ENCODE results near the gene FAM72D.
"Not testable (repeated sequence)": the region's sequence is repeated elsewhere in the genome, so short reads cannot be mapped to it uniquely, and the experiment has no call there.

Gene FAM72D

DNA sequence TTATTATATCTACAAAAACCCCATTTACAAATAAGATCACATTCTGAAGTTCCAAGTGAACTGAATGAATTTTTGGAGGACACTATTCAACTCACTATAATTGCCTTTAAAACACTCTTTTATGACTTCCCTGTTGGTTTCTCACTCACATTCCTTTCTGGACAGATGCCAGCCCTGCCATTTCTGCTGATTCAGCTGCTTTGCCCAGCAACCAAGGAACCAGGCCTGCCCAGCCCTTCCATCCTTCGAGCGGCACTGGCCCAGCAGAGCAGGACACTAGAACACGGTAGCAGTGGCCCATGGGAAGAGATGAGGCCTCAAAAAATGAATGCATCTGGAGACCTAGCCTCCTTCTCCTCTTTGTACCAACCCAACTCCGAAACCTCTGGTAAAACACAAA is 50.5 kb downstream of the FAM72D start:
- not testable (repeated sequence) for DNase-seq (ENCODE audit: low read depth in 2 of 2)

- not testable (repeated sequence) for DNase-seq (ENCODE audit: low read depth in 2 of 2)
Measured at GRCh38 chr1:145147172-145147571, 51.4 kb downstream of the FAM72D start.

GRCh38 chr1:145155421-145155820 is 59.6 kb downstream of the FAM72D start:
- DNase-seq (ENCODE audit: low read depth in 2 of 2), result not testable (repeated sequence)

- DNase-seq (ENCODE audit: low read depth in 2 of 2), result not testable (repeated sequence)
Measured at GRCh38 chr1:145155873-145156272, 60.1 kb downstream of the FAM72D start.

GRCh38 chr1:145156891-145157610 is 61.3 kb downstream of the FAM72D start:
- not testable (repeated sequence) for DNase-seq (ENCODE audit: low read depth in 2 of 2)

- not testable (repeated sequence) for DNase-seq (ENCODE audit: low read depth in 2 of 2)
Measured at GRCh38 chr1:145157715-145158114, 61.9 kb downstream of the FAM72D start.

DNA sequence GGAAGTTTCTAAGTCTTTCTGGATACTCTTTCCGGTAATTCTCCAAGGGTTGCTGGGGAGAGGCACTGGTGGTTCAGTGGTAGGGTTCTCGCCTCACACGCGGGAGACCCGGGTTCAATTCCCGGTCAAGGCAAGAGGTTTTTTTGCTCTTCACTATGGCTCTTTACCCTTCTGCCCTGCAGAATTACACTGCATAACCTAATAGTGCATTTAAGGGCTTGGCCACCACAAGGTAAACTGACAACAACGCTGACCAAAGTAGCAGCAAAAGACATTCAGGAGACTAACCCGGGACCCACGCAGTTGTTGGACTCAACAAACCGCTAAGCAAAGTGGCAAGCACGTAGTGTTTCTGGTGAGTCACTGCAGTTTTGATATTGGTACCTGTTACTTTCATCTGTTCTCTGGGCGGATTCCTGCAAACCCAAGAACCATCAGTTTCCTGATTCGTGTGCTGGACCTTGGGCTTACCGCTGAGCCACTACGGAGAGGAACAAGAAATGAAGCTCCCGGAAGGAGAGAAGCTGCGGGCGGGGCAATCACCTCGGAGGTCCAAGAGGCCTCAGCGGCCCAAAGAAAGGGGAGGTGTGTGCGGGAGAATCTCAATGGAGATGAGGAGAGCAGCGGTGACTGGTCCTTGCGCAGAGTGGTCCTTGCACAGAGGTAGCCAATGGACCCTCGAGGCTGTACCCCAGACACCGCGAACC is 65.4 kb downstream of the FAM72D start:
- DNase-seq (ENCODE audit: low read depth in 2 of 2), result not testable (repeated sequence)

All from stimulated activated CD8-positive, alpha-beta memory T cell treated with anti-CD3 and anti-CD28 coated beads, Interleukin-7, amount 100 ng/mL, for 1 hour (primary cell).